HepG2 (cell line): ENCODE results near the gene ZNF227. TPM values are rescaled to one million over a fixed set of nuclear protein-coding genes. Genes with fewer than 3 reads are reported as not detected.
A peak's percentile ranks its signal among the peaks of the same experiment; 100 is the strongest.

ENCODE experiments used
- ATF1 ChIP-seq: IDR thresholded peaks from 2 replicates; pipeline ENCODE4 v1.6.1; 2016; ENCODE audit warnings: mild to moderate bottlenecking, control low read depth
- FOSL1 ChIP-seq: sonication (generic); formaldehyde crosslinking; IDR thresholded peaks from 2 replicates; pipeline ENCODE4 v1.9.0; 2021; ENCODE audit warnings: missing genetic modification reagents, borderline replicate concordance
- MXD1 ChIP-seq: sonication (generic); formaldehyde crosslinking; IDR thresholded peaks from 2 replicates; pipeline ENCODE4 v1.4.0; 2020; ENCODE audit warnings: mild to moderate bottlenecking, missing genetic modification reagents
- RARG ChIP-seq: sonication (generic); formaldehyde crosslinking; IDR thresholded peaks from 2 replicates; pipeline ENCODE4 v1.4.0; 2020; ENCODE audit warnings: low read depth, mild to moderate bottlenecking, missing genetic modification reagents
- ZBTB44 ChIP-seq: sonication (generic); formaldehyde crosslinking; IDR thresholded peaks from 2 replicates; pipeline ENCODE4 v1.4.0; 2020; ENCODE audit warnings: missing genetic modification reagents
- ZNF138 ChIP-seq: sonication (generic); formaldehyde crosslinking; IDR thresholded peaks from 2 replicates; pipeline ENCODE4 v1.5.0; 2020; ENCODE audit warnings: mild to moderate bottlenecking, low read depth, missing genetic modification reagents
- ZNF225 ChIP-seq: sonication (generic); formaldehyde crosslinking; IDR thresholded peaks from 2 replicates; pipeline ENCODE4 v1.4.0; 2020; ENCODE audit warnings: mild to moderate bottlenecking, missing genetic modification reagents
- ZNF335 ChIP-seq: sonication (generic); formaldehyde crosslinking; IDR thresholded peaks from 2 replicates; pipeline ENCODE4 v1.4.0; 2020; ENCODE audit warnings: missing genetic modification reagents
- polyA plus RNA-seq, 8 experiments: library from polyadenylated mRNA; depleted of rRNA in 3 of 8; stranded (reverse) in 7 of 8; unstranded in 1 of 8; fragments of >200 nt; fragmentation: Illumina TruSeq in 4 of 8; extraction: Trizol in 4 of 8; gene quantifications; 2 replicates each; pipeline versions ENCODE4 v1.2.1 to v1.2.3, GENCODE V29; 2011 to 2016; ENCODE audit warnings: low read depth in 4 of 8, missing spikeins in 1 of 8, mixed read lengths in 1 of 8; ENCODE audit not compliant: insufficient read depth in 1 of 8
- total RNA-seq, 5 experiments: library from RNA; depleted of rRNA; stranded (reverse); fragments of >200 nt; fragmentation: Illumina TruSeq; extraction: Trizol; gene quantifications; 2 replicates each; pipeline ENCODE4 v1.2.3, GENCODE V29; 2016; ENCODE audit warnings: low read depth in 1 of 5
- TF ChIP-seq, protein P1 (sequence below): sonication (generic); formaldehyde crosslinking; IDR thresholded peaks from one replicate; pipeline ENCODE4 v1.5.1; 2020; ENCODE audit warnings: mild to moderate bottlenecking, missing genetic modification reagents; ENCODE audit errors: not compliant biosample characterization
- TF ChIP-seq, protein P2 (sequence below): sonication (generic); formaldehyde crosslinking; IDR thresholded peaks from 2 replicates; pipeline ENCODE4 v1.5.0; 2020; ENCODE audit warnings: missing genetic modification reagents, mild to moderate bottlenecking, borderline replicate concordance
- TF ChIP-seq, protein P3 (sequence below): sonication (generic); formaldehyde crosslinking; conservative IDR thresholded peaks from 2 replicates; pipeline ENCODE4 v1.4.0; 2020; ENCODE audit warnings: missing genetic modification reagents
- TF ChIP-seq, protein P4 (sequence below): fragments of 450-650 bp; IDR thresholded peaks from 2 replicates; pipeline ENCODE4 v1.6.1; 2017

ZNF227 gene
- total and polyA plus RNA-seq, 2 of the 13 experiments (the other 11 are each of a cell fraction or from before 2014, with no cell fraction given), result 3.1 to 16.8 TPM

DNA sequence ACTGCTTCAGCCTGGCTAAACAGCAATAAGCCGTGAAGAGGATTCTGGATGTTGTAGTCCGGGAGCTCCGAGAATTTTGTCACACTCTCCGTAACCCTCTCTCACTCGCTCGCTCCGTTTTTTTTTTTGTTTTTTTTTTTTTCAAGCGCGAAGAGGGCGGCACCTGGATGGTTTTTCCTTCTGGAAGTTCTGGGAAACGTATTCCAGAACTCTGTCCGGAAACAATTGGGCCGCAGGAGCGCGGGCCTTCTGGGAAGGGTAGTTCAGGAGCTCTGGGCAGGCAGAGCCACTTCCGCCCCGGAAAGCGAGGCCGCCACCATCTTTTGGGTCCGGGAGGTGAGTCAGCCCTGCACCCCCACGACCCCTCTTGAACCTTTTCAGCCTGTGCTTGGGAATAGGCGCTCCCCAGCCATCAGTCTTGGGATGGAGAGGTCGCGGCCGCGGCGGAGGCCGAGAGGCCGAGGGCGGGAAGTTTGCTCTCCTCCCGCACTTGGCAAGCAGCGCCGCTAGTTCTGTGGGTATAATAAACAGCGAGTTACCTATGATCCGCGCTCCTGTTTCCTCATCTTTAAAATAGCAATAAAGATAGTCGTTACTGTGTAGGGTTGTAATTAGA is at the start of gene ZNF227 (continued):
- TF ChIP-seq, protein P1, sequence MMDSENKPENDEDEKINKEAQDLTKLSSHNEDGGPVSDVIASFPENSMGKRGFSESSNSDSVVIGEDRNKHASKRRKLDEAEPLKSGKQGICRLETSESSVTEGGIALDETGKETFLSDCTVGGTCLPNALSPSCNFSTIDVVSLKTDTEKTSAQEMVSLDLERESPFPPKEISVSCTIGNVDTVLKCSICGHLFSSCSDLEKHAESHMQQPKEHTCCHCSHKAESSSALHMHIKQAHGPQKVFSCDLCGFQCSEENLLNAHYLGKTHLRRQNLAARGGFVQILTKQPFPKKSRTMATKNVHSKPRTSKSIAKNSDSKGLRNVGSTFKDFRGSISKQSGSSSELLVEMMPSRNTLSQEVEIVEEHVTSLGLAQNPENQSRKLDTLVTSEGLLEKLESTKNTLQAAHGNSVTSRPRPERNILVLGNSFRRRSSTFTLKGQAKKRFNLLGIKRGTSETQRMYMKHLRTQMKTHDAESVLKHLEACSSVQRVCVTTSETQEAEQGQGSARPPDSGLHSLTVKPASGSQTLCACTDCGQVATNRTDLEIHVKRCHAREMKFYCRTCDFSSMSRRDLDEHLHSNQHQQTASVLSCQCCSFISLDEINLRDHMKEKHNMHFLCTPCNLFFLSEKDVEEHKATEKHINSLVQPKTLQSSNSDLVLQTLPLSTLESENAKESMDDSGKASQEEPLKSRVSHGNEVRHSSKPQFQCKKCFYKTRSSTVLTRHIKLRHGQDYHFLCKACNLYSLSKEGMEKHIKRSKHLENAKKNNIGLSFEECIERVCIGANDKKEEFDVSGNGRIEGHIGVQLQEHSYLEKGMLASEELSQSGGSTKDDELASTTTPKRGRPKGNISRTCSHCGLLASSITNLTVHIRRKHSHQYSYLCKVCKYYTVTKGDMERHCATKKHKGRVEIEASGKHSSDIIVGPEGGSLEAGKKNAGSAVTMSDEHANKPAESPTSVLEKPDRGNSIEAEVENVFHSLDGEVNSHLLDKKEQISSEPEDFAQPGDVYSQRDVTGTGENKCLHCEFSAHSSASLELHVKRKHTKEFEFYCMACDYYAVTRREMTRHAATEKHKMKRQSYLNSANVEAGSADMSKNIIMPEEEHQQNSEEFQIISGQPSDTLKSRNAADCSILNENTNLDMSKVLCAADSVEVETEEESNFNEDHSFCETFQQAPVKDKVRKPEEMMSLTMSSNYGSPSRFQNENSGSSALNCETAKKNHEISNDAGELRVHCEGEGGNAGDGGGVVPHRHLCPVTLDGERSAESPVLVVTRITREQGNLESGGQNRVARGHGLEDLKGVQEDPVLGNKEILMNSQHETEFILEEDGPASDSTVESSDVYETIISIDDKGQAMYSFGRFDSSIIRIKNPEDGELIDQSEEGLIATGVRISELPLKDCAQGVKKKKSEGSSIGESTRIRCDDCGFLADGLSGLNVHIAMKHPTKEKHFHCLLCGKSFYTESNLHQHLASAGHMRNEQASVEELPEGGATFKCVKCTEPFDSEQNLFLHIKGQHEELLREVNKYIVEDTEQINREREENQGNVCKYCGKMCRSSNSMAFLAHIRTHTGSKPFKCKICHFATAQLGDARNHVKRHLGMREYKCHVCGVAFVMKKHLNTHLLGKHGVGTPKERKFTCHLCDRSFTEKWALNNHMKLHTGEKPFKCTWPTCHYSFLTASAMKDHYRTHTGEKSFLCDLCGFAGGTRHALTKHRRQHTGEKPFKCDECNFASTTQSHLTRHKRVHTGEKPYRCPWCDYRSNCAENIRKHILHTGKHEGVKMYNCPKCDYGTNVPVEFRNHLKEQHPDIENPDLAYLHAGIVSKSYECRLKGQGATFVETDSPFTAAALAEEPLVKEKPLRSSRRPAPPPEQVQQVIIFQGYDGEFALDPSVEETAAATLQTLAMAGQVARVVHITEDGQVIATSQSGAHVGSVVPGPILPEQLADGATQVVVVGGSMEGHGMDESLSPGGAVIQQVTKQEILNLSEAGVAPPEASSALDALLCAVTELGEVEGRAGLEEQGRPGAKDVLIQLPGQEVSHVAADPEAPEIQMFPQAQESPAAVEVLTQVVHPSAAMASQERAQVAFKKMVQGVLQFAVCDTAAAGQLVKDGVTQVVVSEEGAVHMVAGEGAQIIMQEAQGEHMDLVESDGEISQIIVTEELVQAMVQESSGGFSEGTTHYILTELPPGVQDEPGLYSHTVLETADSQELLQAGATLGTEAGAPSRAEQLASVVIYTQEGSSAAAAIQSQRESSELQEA, result peak; percentile 28
- TF ChIP-seq, protein P2, sequence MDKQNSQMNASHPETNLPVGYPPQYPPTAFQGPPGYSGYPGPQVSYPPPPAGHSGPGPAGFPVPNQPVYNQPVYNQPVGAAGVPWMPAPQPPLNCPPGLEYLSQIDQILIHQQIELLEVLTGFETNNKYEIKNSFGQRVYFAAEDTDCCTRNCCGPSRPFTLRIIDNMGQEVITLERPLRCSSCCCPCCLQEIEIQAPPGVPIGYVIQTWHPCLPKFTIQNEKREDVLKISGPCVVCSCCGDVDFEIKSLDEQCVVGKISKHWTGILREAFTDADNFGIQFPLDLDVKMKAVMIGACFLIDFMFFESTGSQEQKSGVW (CRISPR knock-in tag), result no peak
- TF ChIP-seq ATF1 (CRISPR knock-in tag), result peak; percentile 59; the same call in 1 of the 2 replicates
- TF ChIP-seq ZNF138 (CRISPR knock-in tag), result no peak
- no peak for TF ChIP-seq MXD1 (CRISPR knock-in tag)
- TF ChIP-seq FOSL1 (CRISPR knock-in tag), result 0 out of 2 replicates have a peak, but pooled peaks have one; percentile 19
- peak; percentile 54; the same call in 1 of the 2 replicates for TF ChIP-seq ZNF225 (CRISPR knock-in tag)
- TF ChIP-seq ZNF335 (CRISPR knock-in tag), result 0 out of 2 replicates have a peak, but pooled peaks have one; percentile 50
- TF ChIP-seq, protein P3, sequence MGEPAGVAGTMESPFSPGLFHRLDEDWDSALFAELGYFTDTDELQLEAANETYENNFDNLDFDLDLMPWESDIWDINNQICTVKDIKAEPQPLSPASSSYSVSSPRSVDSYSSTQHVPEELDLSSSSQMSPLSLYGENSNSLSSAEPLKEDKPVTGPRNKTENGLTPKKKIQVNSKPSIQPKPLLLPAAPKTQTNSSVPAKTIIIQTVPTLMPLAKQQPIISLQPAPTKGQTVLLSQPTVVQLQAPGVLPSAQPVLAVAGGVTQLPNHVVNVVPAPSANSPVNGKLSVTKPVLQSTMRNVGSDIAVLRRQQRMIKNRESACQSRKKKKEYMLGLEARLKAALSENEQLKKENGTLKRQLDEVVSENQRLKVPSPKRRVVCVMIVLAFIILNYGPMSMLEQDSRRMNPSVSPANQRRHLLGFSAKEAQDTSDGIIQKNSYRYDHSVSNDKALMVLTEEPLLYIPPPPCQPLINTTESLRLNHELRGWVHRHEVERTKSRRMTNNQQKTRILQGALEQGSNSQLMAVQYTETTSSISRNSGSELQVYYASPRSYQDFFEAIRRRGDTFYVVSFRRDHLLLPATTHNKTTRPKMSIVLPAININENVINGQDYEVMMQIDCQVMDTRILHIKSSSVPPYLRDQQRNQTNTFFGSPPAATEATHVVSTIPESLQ (CRISPR knock-in tag), result no peak
- TF ChIP-seq ZBTB44 (CRISPR knock-in tag), result no peak
- no peak for TF ChIP-seq RARG (CRISPR knock-in tag)
- TF ChIP-seq, protein P4, sequence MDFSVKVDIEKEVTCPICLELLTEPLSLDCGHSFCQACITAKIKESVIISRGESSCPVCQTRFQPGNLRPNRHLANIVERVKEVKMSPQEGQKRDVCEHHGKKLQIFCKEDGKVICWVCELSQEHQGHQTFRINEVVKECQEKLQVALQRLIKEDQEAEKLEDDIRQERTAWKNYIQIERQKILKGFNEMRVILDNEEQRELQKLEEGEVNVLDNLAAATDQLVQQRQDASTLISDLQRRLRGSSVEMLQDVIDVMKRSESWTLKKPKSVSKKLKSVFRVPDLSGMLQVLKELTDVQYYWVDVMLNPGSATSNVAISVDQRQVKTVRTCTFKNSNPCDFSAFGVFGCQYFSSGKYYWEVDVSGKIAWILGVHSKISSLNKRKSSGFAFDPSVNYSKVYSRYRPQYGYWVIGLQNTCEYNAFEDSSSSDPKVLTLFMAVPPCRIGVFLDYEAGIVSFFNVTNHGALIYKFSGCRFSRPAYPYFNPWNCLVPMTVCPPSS, result no peak
